ENCODE results near the gene APOC3.
A peak's percentile ranks its signal among the peaks of the same experiment; 100 is the strongest.
"Not testable (repeated sequence)": the region's sequence is repeated elsewhere in the genome, so short reads cannot be mapped to it uniquely, and the experiment has no call there.

The APOC3 gene

GRCh38 chr11:116831790-116832349 is 2.2 kb downstream of the APOC3 start:
- DNase-seq = no peak

DNA sequence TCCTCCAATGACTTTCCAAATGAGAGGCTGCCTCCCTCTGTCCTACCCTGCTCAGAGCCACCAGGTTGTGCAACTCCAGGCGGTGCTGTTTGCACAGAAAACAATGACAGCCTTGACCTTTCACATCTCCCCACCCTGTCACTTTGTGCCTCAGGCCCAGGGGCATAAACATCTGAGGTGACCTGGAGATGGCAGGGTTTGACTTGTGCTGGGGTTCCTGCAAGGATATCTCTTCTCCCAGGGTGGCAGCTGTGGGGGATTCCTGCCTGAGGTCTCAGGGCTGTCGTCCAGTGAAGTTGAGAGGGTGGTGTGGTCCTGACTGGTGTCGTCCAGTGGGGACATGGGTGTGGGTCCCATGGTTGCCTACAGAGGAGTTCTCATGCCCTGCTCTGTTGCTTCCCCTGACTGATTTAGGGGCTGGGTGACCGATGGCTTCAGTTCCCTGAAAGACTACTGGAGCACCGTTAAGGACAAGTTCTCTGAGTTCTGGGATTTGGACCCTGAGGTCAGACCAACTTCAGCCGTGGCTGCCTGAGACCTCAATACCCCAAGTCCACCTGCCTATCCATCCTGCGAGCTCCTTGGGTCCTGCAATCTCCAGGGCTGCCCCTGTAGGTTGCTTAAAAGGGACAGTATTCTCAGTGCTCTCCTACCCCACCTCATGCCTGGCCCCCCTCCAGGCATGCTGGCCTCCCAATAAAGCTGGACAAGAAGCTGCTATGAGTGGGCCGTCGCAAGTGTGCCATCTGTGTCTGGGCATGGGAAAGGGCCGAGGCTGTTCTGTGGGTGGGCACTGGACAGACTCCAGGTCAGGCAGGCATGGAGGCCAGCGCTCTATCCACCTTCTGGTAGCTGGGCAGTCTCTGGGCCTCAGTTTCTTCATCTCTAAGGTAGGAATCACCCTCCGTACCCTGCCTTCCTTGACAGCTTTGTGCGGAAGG is 2.9 kb downstream of the APOC3 start:
- no peak for DNase-seq

GRCh38 chr11:116833491-116833815 is 3.7 kb downstream of the APOC3 start:
- no peak for DNase-seq

DNA sequence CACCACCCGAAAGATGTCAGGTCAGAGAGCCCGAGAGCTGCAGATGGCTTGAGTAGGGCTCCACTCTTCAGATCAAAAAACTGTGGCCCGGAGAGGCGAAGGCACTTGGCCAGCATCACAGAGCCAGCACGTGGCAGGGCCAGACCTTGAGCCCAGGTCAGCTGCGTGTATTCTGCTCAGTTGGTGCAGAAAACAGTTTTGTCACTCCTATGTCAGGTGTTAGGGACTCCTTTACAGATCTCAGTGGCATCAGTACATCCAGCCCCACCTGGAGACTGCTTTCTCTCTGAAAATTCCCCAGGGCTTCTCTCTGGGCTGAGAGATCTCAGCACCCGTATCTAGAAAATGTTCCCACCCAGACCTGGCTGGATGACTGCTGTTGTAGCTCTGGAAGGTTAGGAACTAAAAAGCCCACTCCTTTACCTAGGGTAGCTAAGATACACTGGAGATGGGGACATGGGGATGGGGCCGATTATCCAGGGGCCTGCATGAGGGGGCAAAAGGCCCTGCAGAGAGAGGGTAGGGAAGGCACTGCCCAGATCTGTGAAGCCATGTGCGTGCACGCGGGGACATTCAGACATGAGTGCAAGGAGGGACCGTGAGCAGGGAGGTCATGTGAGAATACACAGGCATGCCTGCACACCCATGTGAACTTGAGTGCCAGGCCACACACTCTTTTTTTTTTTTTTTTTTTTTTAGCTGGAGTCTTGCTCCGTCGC is 4.3 kb downstream of the APOC3 start:
- DNase-seq = no peak

DNA sequence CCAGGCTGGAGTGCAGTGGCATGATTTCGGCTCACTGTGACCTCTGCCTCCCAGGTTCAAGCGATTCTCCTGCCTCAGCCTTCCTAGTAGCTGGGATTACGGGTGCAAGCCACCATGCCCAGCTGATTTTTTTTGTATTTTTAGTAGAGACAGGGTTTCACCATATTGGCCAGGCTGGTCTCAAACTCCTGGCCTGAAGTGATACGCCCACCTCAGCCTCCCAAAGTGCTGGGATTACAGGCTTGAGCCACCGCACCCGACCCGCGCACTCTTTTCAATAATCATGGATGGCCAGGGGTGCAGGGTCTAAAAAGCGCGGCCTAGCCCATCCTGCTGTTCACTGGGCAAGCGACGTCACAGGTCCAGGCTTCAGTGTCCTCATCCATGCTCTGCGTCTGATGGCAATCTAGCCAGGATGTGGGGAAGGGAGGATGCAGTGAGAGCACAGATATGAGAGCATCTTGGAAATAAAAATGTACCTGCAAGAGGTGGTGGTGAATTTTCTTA is 4.9 kb downstream of the APOC3 start:
- not testable (repeated sequence) for DNase-seq

- DNase-seq = no peak
Observed at GRCh38 chr11:116835042-116835772, 5.5 kb downstream of the APOC3 start.

- peak; percentile 94 for DNase-seq
Observed at GRCh38 chr11:116835791-116836631, 6.3 kb downstream of the APOC3 start.

DNA sequence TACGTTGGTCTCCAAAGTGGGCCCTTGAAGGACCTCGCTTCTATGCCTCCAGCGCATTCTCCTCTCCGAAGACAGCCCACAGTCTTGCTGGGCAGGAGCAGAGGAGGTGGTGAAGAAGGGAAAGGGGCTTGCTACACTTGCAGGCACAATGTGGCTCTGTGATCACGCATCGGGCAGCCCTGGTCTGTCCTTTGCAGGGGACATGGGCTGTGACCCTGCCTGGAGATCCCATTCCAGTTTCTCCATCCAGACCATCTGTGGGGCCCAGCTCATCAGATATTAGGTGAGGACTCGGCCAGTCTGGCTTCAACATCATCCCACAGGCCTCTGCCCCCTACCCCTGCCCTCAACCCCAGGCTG is 6.9 kb downstream of the APOC3 start:
- no peak for DNase-seq

GRCh38 chr11:116837231-116838091 is 7.8 kb downstream of the APOC3 start, which contains the start of gene APOA1:
TSS of gene APOA1 (minus strand) at chr11:116837622. CDS start at chr11:116837387, 235 bp downstream.
- peak; percentile 26 for DNase-seq

GRCh38 chr11:116838321-116839084 is 8.8 kb downstream of the APOC3 start:
- no peak for DNase-seq

DNA sequence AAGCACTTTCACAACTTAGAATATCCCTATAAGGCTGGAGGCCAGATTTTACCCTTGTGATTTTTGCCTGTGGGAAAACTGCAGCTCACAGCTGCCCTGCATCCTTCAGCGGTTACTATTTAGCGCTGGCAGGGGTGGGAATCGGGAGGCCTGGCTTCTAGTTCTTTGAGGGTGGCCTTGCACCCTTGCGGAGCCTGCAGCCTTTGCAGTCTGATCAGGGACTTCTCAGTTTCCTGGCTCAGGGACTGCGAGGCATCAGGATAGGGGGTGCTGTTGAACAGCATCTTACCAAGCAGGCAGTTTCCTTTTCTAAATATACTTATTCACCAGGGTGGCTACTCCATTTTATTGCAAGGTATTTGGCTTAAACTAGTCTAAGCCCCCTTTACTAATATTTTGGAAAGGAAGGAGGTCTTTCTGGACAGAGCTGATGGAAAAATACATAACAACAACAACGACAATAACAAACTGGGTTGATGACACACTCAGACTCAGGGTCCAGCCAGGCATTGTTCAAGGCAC is 10.6 kb downstream of the APOC3 start:
- DNase-seq = no peak

DNA sequence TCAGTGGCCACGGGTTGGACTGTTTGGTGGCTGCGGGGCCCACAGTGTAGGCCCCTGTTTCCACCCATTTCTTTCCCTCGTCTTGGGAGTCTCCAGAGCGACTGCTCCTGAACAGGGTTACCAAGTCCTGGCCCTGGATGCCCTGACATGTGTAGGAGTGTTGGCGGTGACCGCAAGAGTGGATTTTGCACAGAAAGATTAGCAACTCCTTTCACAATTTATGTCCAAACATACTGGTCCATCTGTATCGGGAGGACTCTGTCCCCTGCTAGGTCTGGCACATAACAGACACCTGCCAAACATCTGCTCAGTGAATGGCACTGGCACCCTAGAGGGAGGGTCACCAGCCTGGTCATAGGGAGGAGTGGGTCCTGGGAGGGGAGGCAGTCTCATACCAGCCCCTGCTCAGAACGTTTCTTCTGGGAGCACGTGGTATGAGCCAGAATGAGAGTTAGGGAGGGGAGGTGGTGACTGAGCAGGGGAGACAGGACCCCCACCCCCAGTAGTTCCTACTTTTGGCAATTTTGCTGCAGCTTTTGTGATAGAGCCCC is 11.1 kb downstream of the APOC3 start:
- DNase-seq = no peak

DNA sequence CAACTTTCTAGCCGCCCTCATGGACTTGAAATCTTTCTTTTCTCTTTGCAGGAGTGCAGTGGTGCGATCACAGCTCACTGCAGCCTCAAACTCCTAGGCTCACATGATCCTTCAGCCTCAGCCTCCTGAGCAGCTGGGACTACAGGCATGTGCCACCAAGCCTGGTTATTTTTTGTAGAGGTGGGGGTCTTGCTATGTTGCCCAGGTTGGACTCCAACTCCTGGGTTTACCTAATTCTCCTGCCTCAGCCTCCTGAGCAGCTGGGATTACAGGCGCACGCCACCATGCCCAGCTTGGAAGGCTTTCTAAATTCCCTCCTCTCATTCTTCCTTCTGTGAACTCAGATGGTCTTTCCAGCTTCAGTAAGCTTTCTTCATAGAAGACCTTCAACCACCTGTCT is 12.4 kb downstream of the APOC3 start:
- no peak for DNase-seq

- no peak for DNase-seq
Observed at GRCh38 chr11:116842909-116843308, 13.2 kb downstream of the APOC3 start.

DNA sequence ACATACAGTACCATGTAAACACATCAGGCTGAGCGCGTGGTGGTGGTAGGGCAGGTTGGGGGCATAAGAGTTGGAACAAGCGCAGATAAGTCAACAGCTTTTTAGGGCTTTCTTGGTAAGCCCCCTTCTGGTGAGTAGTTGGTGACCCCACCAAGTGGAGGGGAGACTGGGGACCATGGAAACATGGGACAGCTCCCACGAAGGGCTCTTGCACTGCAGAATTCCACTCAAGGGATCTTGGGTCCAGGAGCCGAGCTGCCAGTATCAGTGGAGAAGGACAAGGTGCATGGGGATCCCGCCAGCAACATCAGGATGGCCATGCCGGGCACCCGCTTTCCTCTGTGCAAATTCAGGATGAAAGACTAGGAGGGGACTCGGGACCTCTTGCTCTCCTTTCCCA is 14.0 kb downstream of the APOC3 start:
- DNase-seq = no peak

GRCh38 chr11:116844722-116845121 is 15.0 kb downstream of the APOC3 start:
- no peak for DNase-seq

- no peak for DNase-seq
Observed at GRCh38 chr11:116847612-116848011, 17.9 kb downstream of the APOC3 start.

DNA sequence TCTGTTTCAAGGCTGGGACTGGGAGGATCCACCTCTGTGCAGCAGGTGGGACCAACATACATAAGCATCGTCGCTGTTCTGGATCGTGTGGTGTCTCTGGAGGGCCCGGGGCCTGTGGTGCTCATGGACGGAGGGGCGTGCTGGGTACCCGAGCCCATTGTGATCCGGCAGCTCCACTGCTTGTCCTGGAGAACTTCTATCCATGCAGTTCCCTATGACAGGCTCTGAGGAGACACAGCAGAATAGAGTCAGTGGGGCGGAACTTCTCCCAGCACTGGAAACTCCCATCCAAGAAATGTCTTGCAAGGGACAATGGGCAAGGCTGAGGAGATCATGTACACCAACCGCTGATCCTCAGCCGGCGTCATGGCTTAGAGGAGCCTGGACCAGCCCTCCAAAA is 19.4 kb downstream of the APOC3 start:
- no peak for DNase-seq

DNA sequence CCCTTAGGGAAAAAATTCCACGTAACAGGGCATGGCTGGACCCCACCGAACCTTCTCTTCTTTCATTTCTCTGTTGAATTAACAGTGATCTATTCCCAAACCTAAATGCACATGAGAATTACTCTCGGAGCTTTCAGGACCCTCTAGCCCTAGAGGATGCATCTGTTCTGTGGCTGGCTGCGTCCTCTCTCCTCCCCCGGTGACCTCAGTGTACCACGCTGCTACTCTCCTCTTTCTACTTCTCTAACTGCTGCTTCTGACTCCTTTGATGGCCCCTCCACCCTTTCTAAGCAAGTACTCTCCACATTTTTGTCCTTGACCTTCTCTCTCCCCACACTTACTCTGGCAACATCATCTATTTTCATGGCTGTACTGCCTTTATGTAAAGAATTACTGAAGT is 19.8 kb downstream of the APOC3 start:
- DNase-seq = no peak

Measured in fibroblast of skin of abdomen (primary cell).